Activated CD4-positive, alpha-beta T cell treated with anti-CD3 and anti-CD28 coated beads, Interleukin-2, Interleukin-4, amounts not matched to agents 100 ng/mL and 50 ng/mL, durations not matched to agents 16 hours and 8 hours (primary cell): ENCODE measurements around the gene DZIP1.
"Not testable (repeated sequence)": the region's sequence is repeated elsewhere in the genome, so short reads cannot be mapped to it uniquely, and the experiment has no call there.

ENCODE experiments used
- DNase-seq: peaks from one replicate; pipeline ENCODE4 v3.0.0-alpha.2; 2020; ENCODE audit warnings: low spot score

The DZIP1 gene

DNA sequence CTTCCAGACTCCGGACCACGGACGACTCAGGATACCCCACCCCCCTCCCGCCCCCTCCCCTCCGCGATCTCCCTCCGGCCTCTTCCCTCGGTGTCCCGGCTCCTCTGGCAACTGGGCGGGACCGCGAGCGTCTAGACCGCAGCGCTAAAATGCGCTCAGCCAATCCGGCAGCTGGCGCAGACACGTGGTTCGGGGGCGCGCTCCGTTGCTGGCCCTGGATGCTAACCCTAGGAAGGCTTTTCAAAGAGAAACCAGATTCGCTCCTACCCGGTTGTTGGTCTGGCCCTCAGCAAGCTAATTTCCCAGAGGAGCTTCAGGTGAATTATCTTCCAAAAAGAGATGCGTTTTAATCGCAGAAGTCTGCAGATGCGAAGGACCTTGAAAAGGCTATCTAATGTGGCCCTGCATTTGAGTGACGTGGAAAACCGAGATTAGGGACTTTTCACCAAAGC lies at the start of gene DZIP1:
TSS of gene DZIP1 (minus strand) at position 106 of the 452 bp plus-strand sequence. CDS start 2,677 bp downstream, outside the sequence.
- peak; percentile 50 for DNase-seq

DNA sequence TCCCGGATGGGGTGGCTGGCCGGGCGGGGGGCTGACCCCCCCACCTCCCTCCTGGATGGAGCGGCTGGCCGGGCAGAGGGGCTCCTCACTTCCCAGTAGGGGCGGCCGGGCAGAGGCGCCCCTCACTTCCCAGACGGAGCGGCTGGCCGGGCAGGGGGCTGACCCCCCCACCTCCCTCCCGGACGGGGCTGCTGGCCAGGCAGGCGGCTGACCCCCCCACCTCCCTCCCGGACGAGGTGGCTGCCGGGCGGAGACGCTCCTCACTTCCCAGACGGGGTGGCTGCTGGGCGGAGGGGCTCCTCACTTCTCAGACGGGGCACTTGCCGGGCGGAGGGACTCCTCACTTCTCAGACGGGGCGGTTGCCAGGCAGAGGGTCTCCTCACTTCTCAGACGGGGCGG lies 46.5 kb upstream of the DZIP1 start:
- DNase-seq: not testable (repeated sequence)

- DNase-seq: no peak
These were observed 45.0 kb upstream of the DZIP1 start for GRCh38 chr13:95689582-95689926.

- not testable (repeated sequence) for DNase-seq
These were observed 40.5 kb upstream of the DZIP1 start for GRCh38 chr13:95684960-95685359.

DNA sequence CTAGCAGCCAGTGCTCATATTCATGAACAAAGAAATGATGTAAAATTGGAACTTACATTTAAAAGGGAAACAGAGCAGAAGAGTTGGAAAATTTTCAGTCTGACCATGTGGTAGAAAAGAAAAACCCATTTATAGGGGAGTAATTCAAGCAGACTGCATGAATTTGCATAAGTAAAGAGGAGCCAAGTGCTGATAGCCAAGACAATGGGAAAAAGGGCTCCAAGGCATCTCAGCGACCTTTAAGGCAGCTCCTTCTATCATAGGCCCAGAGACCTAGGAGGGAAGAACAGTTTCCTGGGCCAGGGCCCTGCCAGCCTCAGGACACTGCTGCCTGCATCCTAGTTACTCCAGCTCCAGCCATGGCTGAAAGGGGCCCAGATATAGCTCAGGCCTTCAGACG lies 39.9 kb upstream of the DZIP1 start:
- DNase-seq: no peak

- no peak for DNase-seq
These were observed 35.2 kb upstream of the DZIP1 start for GRCh38 chr13:95679722-95680121.

GRCh38 chr13:95678967-95679366 lies 34.5 kb upstream of the DZIP1 start:
- DNase-seq: no peak

DNA sequence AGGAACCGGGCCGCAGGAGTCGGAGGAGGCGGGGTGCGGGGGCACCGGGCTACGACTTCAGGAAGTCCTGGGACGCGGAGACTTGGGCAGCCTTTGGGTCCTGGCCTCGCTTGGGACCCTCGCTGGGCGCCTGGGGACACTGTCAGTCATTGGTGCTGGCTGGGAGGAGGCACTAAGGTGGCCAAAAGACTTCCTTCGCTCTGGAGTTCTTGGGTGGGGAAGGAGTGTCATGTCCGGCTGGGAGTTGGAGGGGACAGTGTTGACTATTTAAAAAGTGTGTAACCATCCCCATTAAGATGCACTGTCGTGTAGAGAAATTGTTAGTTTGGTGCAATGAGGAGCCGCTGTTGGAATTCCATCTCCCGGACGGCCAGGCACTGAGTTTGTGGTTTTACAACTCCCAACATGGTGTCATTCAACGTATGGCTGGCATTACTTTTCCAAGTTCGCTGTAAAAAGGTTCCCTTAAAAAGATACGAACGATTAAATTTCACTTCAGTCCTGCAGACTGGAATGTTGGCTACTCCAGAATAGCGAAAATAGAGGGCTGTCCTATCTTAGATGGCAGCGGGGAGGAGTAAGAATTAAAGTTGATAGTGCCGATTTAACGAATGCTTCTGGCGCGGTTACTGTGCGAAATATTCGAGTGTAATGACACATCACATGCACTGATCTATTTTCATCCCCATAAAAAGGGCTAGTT lies 33.2 kb upstream of the DZIP1 start:
- peak; percentile 3 for DNase-seq

- peak; percentile 98 for DNase-seq
These were observed 32.5 kb upstream of the DZIP1 start, which contains the start of gene DNAJC3 for GRCh38 chr13:95676762-95677563. TSS of gene DNAJC3 (plus strand) at chr13:95677139. CDS start at chr13:95677256, 117 bp downstream.

GRCh38 chr13:95676105-95676761 lies 31.7 kb upstream of the DZIP1 start:
- DNase-seq: peak; percentile 27

DNA sequence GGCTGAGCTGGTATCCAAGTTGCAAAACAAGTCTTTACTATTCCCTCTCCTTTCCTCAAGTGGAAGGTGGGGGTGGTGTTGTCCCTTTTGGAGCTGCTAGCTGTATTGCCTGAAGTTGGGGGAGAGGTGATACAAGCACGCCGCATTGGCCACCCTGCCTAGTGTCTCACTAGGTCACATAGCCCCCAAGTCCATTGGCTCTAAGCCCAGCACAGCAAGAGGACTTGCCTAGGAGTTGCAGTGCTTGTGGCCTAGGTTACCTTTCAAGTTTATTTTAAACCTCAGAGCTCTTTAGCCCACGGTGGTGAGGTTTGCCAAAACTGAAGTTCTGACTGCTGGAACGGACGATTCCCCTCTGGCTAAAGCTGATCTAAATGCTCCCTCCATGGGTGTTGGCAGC lies 27.1 kb upstream of the DZIP1 start:
- DNase-seq: no peak

DNA sequence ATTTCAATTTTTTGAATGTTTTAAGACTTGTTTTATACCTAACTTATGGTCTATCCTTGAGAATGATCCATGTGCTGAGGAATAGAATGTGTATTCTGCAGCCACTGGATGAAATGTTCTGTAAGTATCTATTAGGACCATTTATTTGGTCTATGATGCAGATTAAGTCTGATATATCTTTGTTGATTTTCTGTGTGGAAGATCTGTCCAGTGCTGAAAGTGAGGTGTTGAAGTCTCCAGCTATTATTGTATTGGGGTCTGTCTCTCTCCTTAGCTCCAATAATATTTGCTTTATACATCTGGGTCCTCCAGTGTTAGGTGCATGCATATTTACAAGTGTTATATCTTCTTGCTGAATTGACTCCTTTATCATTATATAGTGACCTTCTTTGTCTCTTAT lies 22.7 kb upstream of the DZIP1 start:
- not testable (repeated sequence) for DNase-seq

DNA sequence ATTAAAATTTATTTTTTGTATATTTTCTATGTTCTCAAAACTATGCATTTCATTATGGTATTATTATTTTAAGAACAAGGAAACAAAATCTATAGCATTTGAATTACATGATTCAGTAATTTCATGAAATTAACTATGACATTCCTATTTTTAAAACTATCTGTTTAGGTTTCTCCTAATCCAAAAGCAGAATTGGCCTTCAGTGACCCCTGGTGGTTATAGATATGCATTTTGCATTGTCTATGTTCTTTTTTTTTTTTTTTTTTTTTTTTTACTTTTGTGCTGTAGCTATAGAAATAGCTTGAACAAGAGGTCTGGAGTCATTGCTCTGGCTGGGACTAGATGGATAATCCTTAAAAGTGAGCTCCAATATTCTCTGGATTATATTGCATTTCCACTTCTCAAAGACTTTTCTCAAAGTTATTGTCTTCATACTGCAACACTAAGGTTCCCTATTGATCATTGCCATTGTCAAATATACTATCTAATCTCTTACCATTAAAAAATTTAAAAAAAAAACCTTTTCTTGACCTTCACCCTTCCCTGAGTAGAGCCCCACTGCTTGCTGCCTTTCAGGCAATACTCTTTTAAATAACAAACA lies 16.6 kb upstream of the DZIP1 start:
- no peak for DNase-seq

DNA sequence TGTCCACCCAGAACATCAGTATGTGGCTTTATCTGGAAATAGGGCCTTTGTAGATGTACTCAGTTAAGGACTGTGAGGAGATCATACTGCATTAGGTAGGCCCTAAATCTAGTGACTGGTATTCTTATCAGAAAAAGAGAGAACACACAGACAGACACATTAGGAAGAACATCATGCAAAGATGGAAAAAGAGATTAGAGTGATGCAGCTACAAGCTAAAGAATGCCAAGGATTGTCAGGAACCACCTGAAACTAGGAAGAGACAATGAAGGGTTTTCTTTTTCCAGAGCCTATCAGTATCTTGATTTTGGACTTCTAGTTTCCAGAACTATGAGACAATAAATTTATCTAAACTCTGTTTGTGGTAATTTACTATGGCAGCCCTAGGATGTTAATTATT lies 15.0 kb upstream of the DZIP1 start:
- no peak for DNase-seq

- no peak for DNase-seq
These were observed 12.0 kb upstream of the DZIP1 start for GRCh38 chr13:95656386-95657015.

DNA sequence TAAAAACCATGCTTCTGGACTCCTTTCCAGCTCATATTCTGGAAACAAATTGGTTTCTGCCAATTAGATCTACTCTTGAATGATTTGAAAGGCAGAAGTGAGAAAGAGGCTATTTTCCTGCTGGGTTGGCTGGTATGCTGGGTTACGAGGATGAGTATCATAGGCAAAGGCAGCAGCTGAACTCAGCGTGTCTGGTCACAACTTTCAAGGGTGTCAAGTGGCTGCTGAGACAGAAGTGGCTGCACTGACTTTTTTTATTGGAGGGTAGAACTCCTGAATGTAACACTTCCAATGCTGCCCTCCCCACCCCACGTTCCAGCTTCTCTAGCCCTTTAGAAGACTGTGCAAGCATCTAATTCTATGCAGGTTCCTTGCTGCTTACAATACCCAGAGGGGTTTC lies 8.3 kb upstream of the DZIP1 start:
- DNase-seq: no peak

- no peak for DNase-seq
These were observed 7.8 kb upstream of the DZIP1 start for GRCh38 chr13:95652244-95652764.

DNA sequence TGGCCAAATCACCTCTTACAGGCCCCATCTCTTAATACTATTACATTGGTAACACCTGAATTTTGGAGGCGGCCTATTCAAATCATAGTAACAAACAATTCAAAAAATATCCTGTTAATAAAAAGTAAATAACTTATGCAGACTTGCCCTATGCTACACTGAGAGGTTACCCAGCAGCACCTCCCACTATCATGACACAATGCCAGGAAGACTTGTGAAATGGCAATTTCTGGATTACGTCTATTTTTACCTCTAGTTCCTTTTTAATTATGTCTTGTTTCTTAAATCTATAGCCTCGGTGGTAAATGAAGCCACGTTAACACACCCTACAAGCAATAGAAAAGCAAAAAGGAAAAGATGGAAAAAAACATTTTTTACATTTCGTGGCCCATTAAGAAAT lies 6.2 kb upstream of the DZIP1 start:
- no peak for DNase-seq

DNA sequence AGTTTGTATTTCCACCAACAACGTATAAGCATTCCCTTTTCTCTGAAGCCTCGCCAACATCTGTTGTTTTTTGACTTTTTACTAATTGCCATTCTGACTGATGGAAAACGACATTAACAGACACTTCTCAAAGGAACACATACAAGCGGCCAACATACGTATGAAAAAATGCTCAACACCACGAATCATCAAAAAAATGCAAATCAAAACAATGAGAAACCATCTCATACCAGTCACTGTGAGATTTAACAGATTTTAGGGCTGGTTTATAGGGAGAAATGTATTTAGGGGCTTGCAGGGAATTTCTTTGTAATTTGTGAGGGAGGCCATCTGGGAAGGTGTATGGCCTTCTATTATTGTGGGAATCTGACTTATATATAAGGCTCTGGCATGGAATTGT lies 2.8 kb upstream of the DZIP1 start:
- DNase-seq: no peak

DNA sequence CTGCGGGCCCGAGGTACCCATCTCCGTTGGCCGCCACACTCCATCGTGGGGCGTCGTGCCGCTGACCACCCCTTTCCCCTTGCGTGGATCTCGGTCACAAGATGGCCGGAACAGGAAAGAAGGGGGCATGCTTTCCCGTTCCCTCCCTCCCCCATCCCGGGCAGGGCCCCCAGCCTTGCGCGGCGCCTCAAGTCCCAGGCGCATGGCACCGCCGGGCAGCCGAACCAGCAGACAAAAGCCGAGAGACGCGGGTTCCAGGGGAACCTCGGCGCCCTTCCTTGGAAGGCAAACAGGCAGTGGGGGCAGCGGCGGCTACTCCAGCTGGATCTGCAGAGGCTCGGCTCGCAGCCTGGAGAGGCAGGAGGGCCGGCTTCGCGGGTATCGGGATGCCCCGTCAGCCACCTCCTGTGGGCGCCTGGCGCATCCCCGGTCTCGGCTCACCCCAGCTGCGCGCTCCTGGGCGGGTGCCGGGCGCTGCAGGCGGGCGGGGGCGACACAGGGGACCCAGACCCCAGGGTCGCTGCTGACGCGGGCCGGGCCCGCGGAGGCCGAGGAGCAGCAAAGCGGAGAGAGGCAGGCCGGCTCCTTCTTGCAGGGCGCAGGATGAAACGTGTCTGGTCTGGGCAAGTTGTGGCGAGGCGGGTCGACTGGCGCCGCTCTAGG lies 439 bp downstream of the DZIP1 start:
- no peak for DNase-seq

GRCh38 chr13:95643571-95643935 lies 953 bp downstream of the DZIP1 start:
- no peak for DNase-seq
